ENCODE data around the gene ANXA1. TPM values are rescaled to one million over a fixed set of nuclear protein-coding genes. Genes with fewer than 3 reads are reported as not detected.
A peak's percentile ranks its signal among the peaks of the same experiment; 100 is the strongest.

ANXA1 gene
- total and polyA plus RNA-seq, 2 experiments from 2014 or later: 1,002 to 1,010 TPM

DNA sequence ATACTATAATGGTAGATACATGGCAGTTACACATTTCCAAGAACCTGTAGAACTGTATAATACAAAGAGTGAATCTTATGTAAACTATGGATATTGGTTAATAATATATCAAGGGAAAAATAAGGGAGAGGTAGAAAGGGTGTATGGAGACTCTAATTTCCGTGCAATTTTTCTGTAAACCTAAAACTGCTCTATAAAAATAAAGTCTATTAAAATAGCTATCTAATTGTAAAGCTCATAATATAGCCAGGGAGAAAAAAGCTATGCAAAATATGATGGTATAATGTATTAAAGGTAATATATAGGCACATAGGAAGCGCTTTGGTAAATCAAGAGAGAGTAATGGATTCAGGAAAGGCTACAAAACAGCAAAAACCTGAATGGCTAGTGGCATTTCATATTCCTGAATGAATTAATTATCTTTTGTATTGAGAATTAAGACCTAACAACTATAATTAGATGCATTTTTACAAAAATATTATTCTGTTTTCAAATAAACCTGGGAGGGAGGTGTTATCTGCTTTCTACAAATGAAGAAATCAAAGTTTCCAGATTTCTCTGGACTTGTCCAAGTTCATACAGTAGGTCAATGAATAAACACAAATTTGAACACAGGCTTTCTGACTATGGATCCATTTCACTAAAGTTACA, 22.8 kb downstream of the ANXA1 start:
- H3K79me2 ChIP-seq (ENCODE audit: insufficient read depth): no peaks in the 10 kb centered on the region
- no peaks in the 10 kb centered on the region for H3K9me3 ChIP-seq (ENCODE audit: low read depth)
- H3K27ac ChIP-seq: no peak overlapping the region
- H2AFZ ChIP-seq: no peak overlapping the region
- H3K4me3 ChIP-seq: no peak overlapping the region
- 72 to 79% methylated on average over 2 of the region's 2 CpGs for WGBS, 2 experiments (ENCODE audit: low coverage in 1 of 2, low lambda C conversion rate in 2 of 2, missing lambda C conversion rate in 2 of 2)
- H4K20me1 ChIP-seq (ENCODE audit: insufficient read depth): no peaks in the 10 kb centered on the region
- peaks cover 12% of the 10 kb centered on the region for H3K4me1 ChIP-seq (ENCODE audit: insufficient read depth)
- in situ Hi-C loops (cut with MboI): loop anchor here (10.0 kb wide), 1 partner anchor 320 kb away; no protein-coding TSS in a partner anchor
- H3K36me3 ChIP-seq (ENCODE audit: low read depth): peaks cover 23% of the 10 kb centered on the region
- TF ChIP-seq EZH2phosphoT487 (IDR thresholded peaks at IDR 0.05; ENCODE audit: insufficient read depth, low read depth): no peak
- TF ChIP-seq EZH2 (IDR thresholded peaks at IDR 0.05; ENCODE audit: insufficient read depth, poor library complexity, severe bottlenecking): no peak
- no peaks in the 10 kb centered on the region for H3K9me2 ChIP-seq (ENCODE audit: insufficient read depth)
- H3F3A ChIP-seq (ENCODE audit: insufficient read depth): peaks cover 59% of the 10 kb centered on the region
- DNase-seq: no peak
- H3K9ac ChIP-seq: no peak overlapping the region
- no peak overlapping the region for H3K4me2 ChIP-seq (ENCODE audit: unreplicated experiment)
- H3K27me3 ChIP-seq (replicated peaks; ENCODE audit: insufficient read depth): no peaks in the 10 kb centered on the region

GRCh38 chr9:73176450-73176875, 24.8 kb downstream of the ANXA1 start:
- H3K27ac ChIP-seq: no peak overlapping the region
- no peak overlapping the region for H3K4me2 ChIP-seq (ENCODE audit: unreplicated experiment)
- H3K9ac ChIP-seq: no peak overlapping the region
- peak overlapping the region; percentile 39; the same call in 1 of the 2 replicates for H2AFZ ChIP-seq
- WGBS, 2 experiments (ENCODE audit: low coverage in 1 of 2, low lambda C conversion rate in 2 of 2, missing lambda C conversion rate in 2 of 2): 5 to 8% methylated on average over 4 of the region's 4 CpGs
- H3K27me3 ChIP-seq (replicated peaks; ENCODE audit: insufficient read depth): no peaks in the 10 kb centered on the region
- H3K9me2 ChIP-seq (ENCODE audit: insufficient read depth): no peaks in the 10 kb centered on the region
- DNase-seq: peak; percentile 68
- peaks cover 25% of the 10 kb centered on the region for H3K4me1 ChIP-seq (ENCODE audit: insufficient read depth)
- no peaks in the 10 kb centered on the region for H4K20me1 ChIP-seq (ENCODE audit: insufficient read depth)
- H3K79me2 ChIP-seq (ENCODE audit: insufficient read depth): no peaks in the 10 kb centered on the region
- peaks cover 4% of the 10 kb centered on the region; the same call in 1 of the 2 replicates for H3K36me3 ChIP-seq (ENCODE audit: low read depth)
- TF ChIP-seq EZH2phosphoT487 (IDR thresholded peaks at IDR 0.05; ENCODE audit: insufficient read depth, low read depth) (no peak), EZH2 (IDR thresholded peaks at IDR 0.05; ENCODE audit: insufficient read depth, poor library complexity, severe bottlenecking) (no peak)
- in situ Hi-C loops (cut with MboI): loop anchor here (10.0 to 25.0 kb wide), 2 partner anchors 322 to 1139 kb away; no protein-coding TSS in a partner anchor
- H3F3A ChIP-seq (ENCODE audit: insufficient read depth): peaks cover 48% of the 10 kb centered on the region
- H3K9me3 ChIP-seq (ENCODE audit: low read depth): no peaks in the 10 kb centered on the region
- H3K4me3 ChIP-seq: no peak overlapping the region

DNA sequence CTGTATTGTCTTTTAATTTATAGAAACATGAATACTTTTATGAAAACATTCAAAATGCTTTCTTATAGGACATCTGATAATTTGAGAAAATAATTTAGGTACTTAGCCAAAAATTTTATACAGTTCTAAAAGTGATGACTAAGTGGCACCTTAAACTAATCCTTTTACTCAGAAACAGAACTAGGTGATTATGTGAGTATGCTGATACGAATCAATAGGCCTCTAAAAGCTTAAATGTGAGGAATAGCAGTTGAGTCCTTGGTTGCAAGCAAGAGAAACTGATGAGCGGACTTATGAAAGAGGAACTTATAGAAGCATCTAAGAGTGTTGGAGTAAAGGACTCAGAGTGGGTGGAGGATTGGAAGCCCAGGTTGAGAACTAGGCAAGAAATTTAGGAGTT, 26.4 kb downstream of the ANXA1 start:
- Histone ChIP-seq H3K36me3 (ENCODE audit: low read depth) (no peaks in the 10 kb centered on the region), H3K9me3 (ENCODE audit: low read depth) (no peaks in the 10 kb centered on the region), H3K4me3 (no peak overlapping the region), H3K9ac (no peak overlapping the region), H4K20me1 (ENCODE audit: insufficient read depth) (no peaks in the 10 kb centered on the region), H2AFZ (no peak overlapping the region), H3K79me2 (ENCODE audit: insufficient read depth) (no peaks in the 10 kb centered on the region), H3F3A (ENCODE audit: insufficient read depth) (peaks cover 34% of the 10 kb centered on the region), H3K9me2 (ENCODE audit: insufficient read depth) (no peaks in the 10 kb centered on the region), H3K27me3 (replicated peaks; ENCODE audit: insufficient read depth) (no peaks in the 10 kb centered on the region), H3K4me1 (ENCODE audit: insufficient read depth) (peaks cover 25% of the 10 kb centered on the region), H3K4me2 (ENCODE audit: unreplicated experiment) (no peak overlapping the region), H3K27ac (no peak overlapping the region)
- TF ChIP-seq EZH2 (IDR thresholded peaks at IDR 0.05; ENCODE audit: insufficient read depth, poor library complexity, severe bottlenecking): no peak
- no peak for TF ChIP-seq EZH2phosphoT487 (IDR thresholded peaks at IDR 0.05; ENCODE audit: insufficient read depth, low read depth)
- in situ Hi-C loops (cut with MboI): loop anchor here (10.0 to 25.0 kb wide), 2 partner anchors 323 to 1141 kb away; no protein-coding TSS in a partner anchor
- WGBS, 2 experiments (ENCODE audit: low coverage in 1 of 2, low lambda C conversion rate in 2 of 2, missing lambda C conversion rate in 2 of 2): 91 to 95% methylated on average over 2 of the region's 2 CpGs
- no peak for DNase-seq

DNA sequence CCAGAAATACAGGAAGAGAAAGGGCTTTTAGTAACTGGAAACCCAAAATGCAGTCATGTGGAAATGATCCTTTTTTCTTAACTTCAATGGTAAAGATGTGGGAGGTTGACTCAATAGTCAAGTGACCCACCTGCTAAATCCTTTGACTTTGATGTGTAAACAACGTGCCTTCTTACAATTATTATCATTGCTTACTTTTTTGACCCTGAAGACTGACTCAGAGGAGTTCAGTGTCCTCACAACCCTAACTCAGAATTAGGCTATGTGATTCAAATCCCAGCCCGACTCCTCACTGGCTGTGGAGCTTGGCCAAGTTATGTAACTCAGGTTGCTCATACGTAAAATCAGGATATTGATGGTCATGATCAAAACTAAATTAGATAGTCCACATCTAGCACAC, 27.9 kb downstream of the ANXA1 start:
- Histone ChIP-seq H3K27ac (no peak overlapping the region), H3K4me1 (ENCODE audit: insufficient read depth) (peaks cover 32% of the 10 kb centered on the region), H3K4me2 (ENCODE audit: unreplicated experiment) (peak overlapping the region; percentile 43), H3K4me3 (no peak overlapping the region), H3K27me3 (replicated peaks; ENCODE audit: insufficient read depth) (no peaks in the 10 kb centered on the region), H3K36me3 (ENCODE audit: low read depth) (no peaks in the 10 kb centered on the region), H3F3A (ENCODE audit: insufficient read depth) (peaks cover 18% of the 10 kb centered on the region), H3K9me3 (ENCODE audit: low read depth) (no peaks in the 10 kb centered on the region), H3K79me2 (ENCODE audit: insufficient read depth) (no peaks in the 10 kb centered on the region), H2AFZ (no peak overlapping the region), H4K20me1 (ENCODE audit: insufficient read depth) (no peaks in the 10 kb centered on the region), H3K9ac (no peak overlapping the region), H3K9me2 (ENCODE audit: insufficient read depth) (no peaks in the 10 kb centered on the region)
- peak; percentile 58 for DNase-seq
- WGBS, 2 experiments (ENCODE audit: low coverage in 1 of 2, low lambda C conversion rate in 2 of 2, missing lambda C conversion rate in 2 of 2): 3 to 11% methylated on average over 3 of the region's 3 CpGs
- in situ Hi-C loops (cut with MboI): loop anchor here (10.0 to 25.0 kb wide), 2 partner anchors 325 to 1142 kb away; no protein-coding TSS in a partner anchor
- TF ChIP-seq EZH2phosphoT487 (IDR thresholded peaks at IDR 0.05; ENCODE audit: insufficient read depth, low read depth) (no peak), EZH2 (IDR thresholded peaks at IDR 0.05; ENCODE audit: insufficient read depth, poor library complexity, severe bottlenecking) (no peak)
